Fibroblast of mammary gland (primary cell): ENCODE measurements around the gene SOWAHD.
"Not testable (repeated sequence)": the region's sequence is repeated elsewhere in the genome, so short reads cannot be mapped to it uniquely, and the experiment has no call there.

Experiments
- DNase-seq: peaks from one replicate; pipeline ENCODE4 v3.0.0-alpha.2; 2010; ENCODE audit warnings: low read depth
- H3K4me3 ChIP-seq: 2 replicates; pipeline ENCODE4 v1.5.1; 2011; ENCODE audit warnings: low read depth, mild to moderate bottlenecking, low read length, moderate library complexity; ENCODE audit not compliant: control insufficient read depth
- CTCF ChIP-seq: conservative IDR thresholded peaks from 2 replicates; pipeline ENCODE4 v1.5.1; 2011; ENCODE audit warnings: low read depth, low read length, inconsistent platforms; ENCODE audit not compliant: control insufficient read depth, insufficient read depth

SOWAHD gene

DNA sequence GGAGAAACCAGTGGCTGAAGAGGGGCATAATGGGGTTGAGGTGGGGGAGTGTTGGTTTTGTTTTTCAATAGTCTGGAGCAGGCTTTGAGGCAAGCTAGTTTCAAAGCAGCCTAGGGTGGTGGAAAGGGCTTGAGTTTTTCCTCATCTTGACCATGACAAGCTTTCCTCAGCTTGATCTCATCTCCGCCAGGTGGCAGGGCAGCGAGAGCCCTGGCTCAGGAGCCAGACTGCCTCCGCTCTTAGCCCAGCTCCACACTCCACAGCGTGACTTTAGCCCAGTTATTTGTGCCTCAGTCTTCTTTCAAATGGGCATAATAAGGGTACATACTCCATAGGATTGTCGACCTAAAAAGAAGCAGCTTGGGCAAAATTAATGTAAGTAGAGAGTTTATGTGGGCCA is 29.9 kb upstream of the SOWAHD start:
- DNase-seq: no peak
- no peak overlapping the region for H3K4me3 ChIP-seq
- no peak for TF ChIP-seq CTCF

GRCh38 chrX:119729408-119730201 is 28.8 kb upstream of the SOWAHD start:
- peak; percentile 62 for TF ChIP-seq CTCF
- no peak overlapping the region for H3K4me3 ChIP-seq
- DNase-seq: peak; percentile 77

DNA sequence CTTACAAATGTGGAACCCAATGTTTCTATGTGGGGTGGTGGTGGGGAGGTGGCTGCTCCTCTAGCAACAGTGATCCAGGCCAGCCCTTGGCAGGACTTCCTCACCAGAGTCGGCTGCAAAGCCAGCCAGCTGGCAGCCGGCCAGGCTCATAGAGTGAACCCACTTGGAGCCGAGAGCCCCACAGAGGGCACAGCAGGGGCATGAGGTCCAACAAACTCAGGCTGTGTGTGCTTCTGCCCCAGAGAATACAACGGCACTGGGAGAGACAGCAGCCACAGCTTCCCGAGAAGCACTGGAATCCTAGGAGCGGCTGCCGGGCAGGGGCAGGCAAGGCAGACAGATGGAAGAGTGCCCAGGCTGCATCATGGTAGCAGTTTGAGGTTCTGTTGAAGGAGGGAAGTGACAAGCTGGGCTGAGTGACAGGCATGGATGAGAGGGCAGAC is 23.5 kb upstream of the SOWAHD start:
- no peak overlapping the region for H3K4me3 ChIP-seq
- TF ChIP-seq CTCF: no peak
- DNase-seq: no peak

DNA sequence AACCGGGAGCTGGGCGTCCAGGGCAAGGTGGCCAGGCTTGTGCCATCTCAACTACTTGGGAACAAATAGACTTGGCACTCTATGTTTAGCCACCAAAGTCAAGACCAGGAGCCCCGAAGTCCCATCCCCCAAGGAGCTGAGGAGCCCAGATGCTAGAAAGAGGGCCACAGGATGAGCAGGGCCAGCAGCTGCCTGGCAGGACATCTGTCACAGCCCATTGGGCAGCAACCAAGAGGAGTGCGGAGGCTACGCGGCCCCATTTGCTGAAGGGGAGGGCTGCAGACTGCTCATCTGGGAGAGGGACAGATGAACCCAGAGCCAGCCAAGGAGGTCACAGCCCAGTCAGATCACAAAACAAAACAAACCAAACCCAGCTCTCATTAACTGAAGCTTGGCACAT is 22.9 kb upstream of the SOWAHD start:
- no peak for DNase-seq
- H3K4me3 ChIP-seq: no peak overlapping the region
- TF ChIP-seq CTCF: no peak

GRCh38 chrX:119736206-119736764 is 22.1 kb upstream of the SOWAHD start:
- H3K4me3 ChIP-seq: no peak overlapping the region
- DNase-seq: no peak
- TF ChIP-seq CTCF: no peak

DNA sequence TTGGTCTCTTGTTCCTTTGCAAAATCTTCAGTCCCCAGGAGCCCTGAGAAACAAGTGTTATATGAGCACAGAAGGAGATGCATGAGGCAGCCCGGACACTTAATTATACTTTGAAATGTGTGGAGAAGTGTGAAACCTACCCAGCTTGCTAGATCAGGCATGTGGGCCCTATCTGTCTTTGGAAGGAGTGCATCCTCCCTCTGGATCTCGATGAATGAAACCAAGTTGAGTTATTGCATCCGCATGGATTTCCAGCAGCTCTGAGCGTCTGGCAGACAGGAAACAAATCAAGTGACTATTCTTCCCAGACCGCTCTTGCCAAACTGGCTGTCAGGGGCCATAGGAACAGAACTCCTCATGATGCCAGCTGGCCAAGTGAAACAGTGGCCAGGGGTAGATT is 19.6 kb upstream of the SOWAHD start:
- DNase-seq: no peak
- TF ChIP-seq CTCF: no peak
- no peak overlapping the region for H3K4me3 ChIP-seq

DNA sequence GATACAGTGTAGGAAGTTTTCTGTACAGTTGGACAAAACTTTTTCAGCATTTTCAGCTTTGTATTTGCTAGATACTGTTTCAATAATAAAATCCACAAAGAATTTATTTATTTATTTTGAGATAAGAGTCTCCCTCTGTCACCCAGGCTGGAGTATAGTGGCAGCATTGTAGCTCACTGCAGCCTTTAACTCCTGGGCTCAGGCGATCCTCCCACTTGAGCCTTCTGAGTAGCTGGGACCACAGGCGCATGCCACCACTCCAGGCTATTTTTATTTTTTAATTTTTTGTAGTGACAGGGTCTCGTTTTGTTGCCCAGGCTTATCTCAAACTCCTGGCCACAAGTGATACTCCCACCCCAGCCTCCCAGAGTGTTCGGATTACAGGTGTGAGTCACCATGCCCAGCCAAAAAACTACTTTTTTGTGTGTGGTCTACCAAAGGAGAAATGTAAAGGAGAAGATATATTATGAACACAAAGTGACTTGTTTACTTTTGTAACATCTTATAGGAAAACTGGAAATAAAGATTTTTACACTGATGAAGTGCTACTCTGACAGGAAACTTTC is 13.0 kb upstream of the SOWAHD start:
- no peak for DNase-seq
- H3K4me3 ChIP-seq: no peak overlapping the region
- no peak for TF ChIP-seq CTCF

DNA sequence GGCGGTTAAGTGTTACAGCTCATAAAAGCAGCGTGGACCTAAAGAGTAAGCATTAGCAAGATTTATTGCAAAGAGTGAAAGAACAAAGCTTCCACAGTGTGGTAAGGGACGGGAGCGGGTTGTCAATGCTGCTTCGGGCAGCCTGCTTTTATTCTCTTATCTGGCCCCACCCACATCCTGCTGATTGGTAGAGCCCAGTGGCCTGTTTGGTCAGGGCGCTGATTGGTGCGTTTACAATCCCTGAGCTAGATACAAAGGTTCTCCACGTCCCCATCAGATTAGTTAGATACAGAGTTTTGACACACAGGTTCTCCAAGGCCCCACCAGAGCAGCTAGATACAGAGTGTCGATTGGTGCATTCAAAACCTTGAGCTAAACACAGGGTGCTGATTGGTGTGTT is 8.3 kb upstream of the SOWAHD start:
- not testable (repeated sequence) for DNase-seq, H3K4me3 ChIP-seq

GRCh38 chrX:119750751-119751150 is 7.6 kb upstream of the SOWAHD start:
- H3K4me3 ChIP-seq, DNase-seq: not testable (repeated sequence)
